Body of pancreas (tissue), 4 donors: ENCODE data around the gene MAPT.

ENCODE experiments used
- POLR2A ChIP-seq, 3 donors: fragments of 450-650 bp; IDR thresholded peaks; one replicate each; pipeline ENCODE4 v1.6.1; 2016; ENCODE audit warnings: antibody characterized with exemption in 3 of 3, mild to moderate bottlenecking in 2 of 3
- TF ChIP-seq, protein P1 (sequence below), 7 experiments: fragments of 450-650 bp in 4 of 7; fragments of 200-600 bp in 3 of 7; sonication (generic) in 3 of 7; IDR thresholded peaks; one replicate each; pipeline ENCODE4 v1.5.1; 2016 to 2019; ENCODE audit warnings: antibody characterized with exemption in 7 of 7

GRCh38 chr17:45927247-45927646 is 32.9 kb downstream of the MAPT start:
- TF ChIP-seq, protein P1, sequence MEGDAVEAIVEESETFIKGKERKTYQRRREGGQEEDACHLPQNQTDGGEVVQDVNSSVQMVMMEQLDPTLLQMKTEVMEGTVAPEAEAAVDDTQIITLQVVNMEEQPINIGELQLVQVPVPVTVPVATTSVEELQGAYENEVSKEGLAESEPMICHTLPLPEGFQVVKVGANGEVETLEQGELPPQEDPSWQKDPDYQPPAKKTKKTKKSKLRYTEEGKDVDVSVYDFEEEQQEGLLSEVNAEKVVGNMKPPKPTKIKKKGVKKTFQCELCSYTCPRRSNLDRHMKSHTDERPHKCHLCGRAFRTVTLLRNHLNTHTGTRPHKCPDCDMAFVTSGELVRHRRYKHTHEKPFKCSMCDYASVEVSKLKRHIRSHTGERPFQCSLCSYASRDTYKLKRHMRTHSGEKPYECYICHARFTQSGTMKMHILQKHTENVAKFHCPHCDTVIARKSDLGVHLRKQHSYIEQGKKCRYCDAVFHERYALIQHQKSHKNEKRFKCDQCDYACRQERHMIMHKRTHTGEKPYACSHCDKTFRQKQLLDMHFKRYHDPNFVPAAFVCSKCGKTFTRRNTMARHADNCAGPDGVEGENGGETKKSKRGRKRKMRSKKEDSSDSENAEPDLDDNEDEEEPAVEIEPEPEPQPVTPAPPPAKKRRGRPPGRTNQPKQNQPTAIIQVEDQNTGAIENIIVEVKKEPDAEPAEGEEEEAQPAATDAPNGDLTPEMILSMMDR (IDR thresholded peaks at IDR 0.05) = no peak
- no peak for TF ChIP-seq POLR2A (IDR thresholded peaks at IDR 0.05)
